GM18507 (cell line): ENCODE measurements around the gene POMT2.
"Not testable (repeated sequence)": the region's sequence is repeated elsewhere in the genome, so short reads cannot be mapped to it uniquely, and the experiment has no call there.

ENCODE experiments used
- DNase-seq: peaks from one replicate; pipeline ENCODE4 v3.0.0; 2011; ENCODE audit warnings: low read depth; ENCODE audit not compliant: insufficient read length; ENCODE audit errors: extremely low spot score
- FAIRE-seq: peaks from 2 replicates; lab custom pipeline; 2011; peaks lifted over from hg19 to GRCh38; lab: Jason Lieb, UNC

Gene POMT2

GRCh38 chr14:77320238-77320935, at the start of gene POMT2:
TSS of gene POMT2 (minus strand) at chr14:77320883. CDS start at chr14:77320681, 202 bp downstream.
- FAIRE-seq (peak; percentile 96), DNase-seq (peak; percentile 83)

GRCh38 chr14:77369285-77369684, 48.6 kb upstream of the POMT2 start:
- no peak for DNase-seq
- FAIRE-seq: no peak

GRCh38 chr14:77364146-77364545, 43.5 kb upstream of the POMT2 start:
- FAIRE-seq (peak; percentile 48), DNase-seq (no peak)

- FAIRE-seq: no peak
- DNase-seq: no peak
Observed at GRCh38 chr14:77359626-77360025, 38.9 kb upstream of the POMT2 start.

GRCh38 chr14:77356899-77357298, 36.2 kb upstream of the POMT2 start:
- no peak for FAIRE-seq
- DNase-seq: no peak

GRCh38 chr14:77355811-77356210, 35.1 kb upstream of the POMT2 start:
- FAIRE-seq: no peak
- no peak for DNase-seq

GRCh38 chr14:77353469-77354141, 32.9 kb upstream of the POMT2 start:
- no peak for DNase-seq
- no peak for FAIRE-seq

- no peak for DNase-seq
- no peak for FAIRE-seq
Observed at GRCh38 chr14:77347751-77348150, 27.1 kb upstream of the POMT2 start.

GRCh38 chr14:77346495-77346894, 25.8 kb upstream of the POMT2 start:
- FAIRE-seq: no peak
- no peak for DNase-seq

GRCh38 chr14:77344377-77344996, 23.8 kb upstream of the POMT2 start:
- FAIRE-seq: no peak

GRCh38 chr14:77343662-77344061, 23.0 kb upstream of the POMT2 start:
- no peak for FAIRE-seq
- no peak for DNase-seq

More at GRCh38 chr14:77344377-77344996, 23.8 kb upstream of the POMT2 start:
- DNase-seq: no peak

- DNase-seq (no peak), FAIRE-seq (no peak)
Observed at GRCh38 chr14:77342726-77343397, 22.2 kb upstream of the POMT2 start.

- FAIRE-seq: no peak
- DNase-seq: no peak
Observed at GRCh38 chr14:77340389-77340788, 19.7 kb upstream of the POMT2 start.

GRCh38 chr14:77339407-77339806, 18.7 kb upstream of the POMT2 start:
- FAIRE-seq (no peak), DNase-seq (no peak)

GRCh38 chr14:77338302-77338701, 17.6 kb upstream of the POMT2 start:
- peak; percentile 48 for FAIRE-seq
- DNase-seq: no peak

GRCh38 chr14:77337880-77338279, 17.2 kb upstream of the POMT2 start:
- no peak for FAIRE-seq
- no peak for DNase-seq

- FAIRE-seq, DNase-seq: not testable (repeated sequence)
Observed at GRCh38 chr14:77337255-77337654, 16.6 kb upstream of the POMT2 start.

- no peak for DNase-seq
- FAIRE-seq: no peak
Observed at GRCh38 chr14:77335576-77335975, 14.9 kb upstream of the POMT2 start.

GRCh38 chr14:77329872-77330271, 9.2 kb upstream of the POMT2 start:
- FAIRE-seq (no peak), DNase-seq (no peak)

GRCh38 chr14:77327111-77327510, 6.4 kb upstream of the POMT2 start:
- DNase-seq: no peak

More at GRCh38 chr14:77327111-77327510, 6.4 kb upstream of the POMT2 start:
- no peak for FAIRE-seq
